Mesenchymal stem cell (in vitro differentiated cells and primary cell): ENCODE data around the gene ATRNL1.

Experiments
- DNase-seq: peaks from one replicate; pipeline ENCODE4 v3.0.0-alpha.2; 2013
- H2AFZ ChIP-seq: one replicate; pipeline ENCODE4 v1.6.1; 2013; ENCODE audit warnings: low read depth, mild to moderate bottlenecking, control low read depth, inconsistent platforms, low read length, moderate library complexity
- H2AK5ac ChIP-seq: 2 replicates; pipeline ENCODE4 v1.6.1; 2013; ENCODE audit warnings: low read length, moderate library complexity, mild to moderate bottlenecking, inconsistent platforms; ENCODE audit not compliant: severe bottlenecking
- H2BK120ac ChIP-seq: one replicate; pipeline ENCODE4 v1.6.1; 2013; ENCODE audit warnings: low read depth, mild to moderate bottlenecking, inconsistent platforms, low read length, moderate library complexity
- H2BK12ac ChIP-seq, 2 experiments: one replicate each; pipeline ENCODE4 v1.6.1; 2013; ENCODE audit warnings: inconsistent platforms in 2 of 2, low read length in 2 of 2, mild to moderate bottlenecking in 2 of 2, moderate library complexity in 2 of 2, control low read depth in 1 of 2
- H2BK15ac ChIP-seq: one replicate; pipeline ENCODE4 v1.6.1; 2013; ENCODE audit warnings: mild to moderate bottlenecking, low read depth, inconsistent platforms; ENCODE audit not compliant: poor library complexity, severe bottlenecking
- H2BK5ac ChIP-seq: 2 replicates; pipeline ENCODE4 v1.6.1; 2013; ENCODE audit warnings: low read depth, mild to moderate bottlenecking, low read length, control low read depth, inconsistent platforms; ENCODE audit not compliant: poor library complexity, severe bottlenecking
- H3K14ac ChIP-seq, 2 experiments: one replicate each; pipeline ENCODE4 v1.6.1; 2013; ENCODE audit warnings: inconsistent platforms in 2 of 2, low read length in 2 of 2, control low read depth in 1 of 2, mild to moderate bottlenecking in 1 of 2, moderate library complexity in 1 of 2
- H3K18ac ChIP-seq, 2 experiments: one replicate each; pipeline ENCODE4 v1.6.1; 2013; ENCODE audit warnings: inconsistent platforms in 2 of 2, low read length in 2 of 2, control low read depth in 1 of 2, low read depth in 1 of 2, mild to moderate bottlenecking in 1 of 2
- H3K23ac ChIP-seq, 2 experiments: one replicate each; pipeline ENCODE4 v1.6.1; 2013; ENCODE audit warnings: inconsistent platforms in 2 of 2, low read length in 2 of 2, mild to moderate bottlenecking in 2 of 2, moderate library complexity in 2 of 2, control low read depth in 1 of 2
- H3K27ac ChIP-seq: 2 replicates; pipeline ENCODE4 v1.5.1; 2013; ENCODE audit warnings: mild to moderate bottlenecking, moderate library complexity, low read length, control low read depth, inconsistent platforms; ENCODE audit not compliant: poor library complexity, severe bottlenecking
- H3K27me3 ChIP-seq, 2 experiments: 2 replicates each; pipeline versions ENCODE4 v1.6.1 to v1.7.0; 2013; ENCODE audit warnings: low read length in 2 of 2, mild to moderate bottlenecking in 2 of 2, moderate library complexity in 2 of 2, control low read depth in 1 of 2, inconsistent platforms in 1 of 2; ENCODE audit not compliant: control insufficient read depth in 1 of 2, insufficient read depth in 1 of 2
- H3K36me3 ChIP-seq, 2 experiments: 2 replicates each; pipeline versions ENCODE4 v1.6.1 to v1.7.0; 2013; ENCODE audit warnings: low read length in 2 of 2, control low read depth in 1 of 2, inconsistent platforms in 1 of 2, low read depth in 1 of 2, mild to moderate bottlenecking in 1 of 2; ENCODE audit not compliant: insufficient read depth in 2 of 2, control insufficient read depth in 1 of 2
- H3K4ac ChIP-seq, 2 experiments: one replicate each; pipeline ENCODE4 v1.6.1; 2013; ENCODE audit warnings: inconsistent platforms in 2 of 2, low read length in 2 of 2, mild to moderate bottlenecking in 2 of 2, moderate library complexity in 2 of 2, control low read depth in 1 of 2, low read depth in 1 of 2
- H3K4me1 ChIP-seq: 2 replicates; pipeline ENCODE4 v1.6.1; 2013; ENCODE audit warnings: low read depth, low read length, control low read depth; ENCODE audit not compliant: control insufficient read depth, insufficient read depth
- H3K4me2 ChIP-seq: 2 replicates; pipeline ENCODE4 v1.6.1; 2013; ENCODE audit warnings: low read length, mild to moderate bottlenecking, inconsistent platforms; ENCODE audit not compliant: poor library complexity, severe bottlenecking
- H3K4me3 ChIP-seq, 2 experiments: 2 replicates each; pipeline versions ENCODE4 v1.5.1 to v1.7.0; 2013; ENCODE audit warnings: low read length in 2 of 2, mild to moderate bottlenecking in 2 of 2, control low read depth in 1 of 2, low read depth in 1 of 2; ENCODE audit not compliant: insufficient read depth in 1 of 2
- H3K79me1 ChIP-seq: replicated peaks from 2 replicates; pipeline ENCODE4 v1.6.1; 2013; ENCODE audit warnings: mild to moderate bottlenecking, control low read depth, low read length, inconsistent platforms; ENCODE audit not compliant: poor library complexity, severe bottlenecking
- H3K9ac ChIP-seq: 2 replicates; pipeline ENCODE4 v1.7.0; 2013; ENCODE audit warnings: mild to moderate bottlenecking, low read length, moderate library complexity
- H3K9me3 ChIP-seq: 2 replicates; pipeline ENCODE4 v1.7.0; 2013; ENCODE audit warnings: mild to moderate bottlenecking, low read length; ENCODE audit not compliant: control insufficient read depth
- H4K8ac ChIP-seq: one replicate; pipeline ENCODE4 v1.6.1; 2013; ENCODE audit warnings: inconsistent platforms, mild to moderate bottlenecking, low read length, moderate library complexity
- H4K91ac ChIP-seq: one replicate; pipeline ENCODE4 v1.6.1; 2013; ENCODE audit warnings: mild to moderate bottlenecking, low read length, inconsistent platforms
- WGBS: methylation state at CpG from one replicate; pipeline ENCODE4 v1.1.7; 2013; ENCODE audit warnings: mixed read lengths; 5-methylcytosine and 5-hydroxymethylcytosine counted together

ATRNL1 gene

GRCh38 chr10:115829521-115830205 lies 736.5 kb downstream of the ATRNL1 start:
- H3K4me1 ChIP-seq: peaks cover 8% of the 10 kb centered on the region
- H3K4ac ChIP-seq: no peak overlapping the region
- no peak overlapping the region for H3K18ac ChIP-seq
- H3K9me3 ChIP-seq: no peaks in the 10 kb centered on the region
- no peak overlapping the region for H2BK5ac ChIP-seq
- no peak overlapping the region for H4K8ac ChIP-seq
- WGBS: 54% methylated on average over 1 of the region's 3 CpGs
- no peaks in the 10 kb centered on the region for H3K36me3 ChIP-seq
- no peak overlapping the region for H3K4me3 ChIP-seq
- H3K27ac ChIP-seq: no peak overlapping the region
- no peak overlapping the region for H3K9ac ChIP-seq
- no peaks in the 10 kb centered on the region for H3K27me3 ChIP-seq
- H2BK12ac ChIP-seq: no peak overlapping the region
- no peaks in the 10 kb centered on the region for H3K79me1 ChIP-seq
- no peak overlapping the region for H4K91ac ChIP-seq
- H3K23ac ChIP-seq: no peak overlapping the region
- H2BK120ac ChIP-seq: no peak overlapping the region
- peak; percentile 67 for DNase-seq
- no peak overlapping the region for H3K4me2 ChIP-seq
- H2AK5ac ChIP-seq: no peak overlapping the region
- H2AFZ ChIP-seq: no peak overlapping the region
- no peak overlapping the region for H3K14ac ChIP-seq
- H2BK15ac ChIP-seq: no peak overlapping the region

GRCh38 chr10:115830265-115830970 lies 737.3 kb downstream of the ATRNL1 start:
- Histone ChIP-seq H2BK15ac (no peak overlapping the region), H3K4me3 (no peak overlapping the region), H3K27me3 (no peaks in the 10 kb centered on the region), H2BK12ac (no peak overlapping the region), H3K4me1 (peaks cover 8% of the 10 kb centered on the region), H2AK5ac (no peak overlapping the region), H3K36me3 (no peaks in the 10 kb centered on the region), H2BK5ac (no peak overlapping the region), H3K14ac (no peak overlapping the region), H3K18ac (no peak overlapping the region), H3K23ac (no peak overlapping the region), H3K4ac (no peak overlapping the region), H3K9me3 (no peaks in the 10 kb centered on the region), H3K9ac (no peak overlapping the region), H2BK120ac (no peak overlapping the region), H3K4me2 (no peak overlapping the region), H4K91ac (no peak overlapping the region), H3K27ac (no peak overlapping the region), H4K8ac (no peak overlapping the region), H2AFZ (no peak overlapping the region), H3K79me1 (no peaks in the 10 kb centered on the region)
- DNase-seq: peak; percentile 44
- 79% methylated on average over 3 of the region's 3 CpGs for WGBS

- Histone ChIP-seq H3K79me1 (no peaks in the 10 kb centered on the region), H3K4ac (no peak overlapping the region), H3K9me3 (no peaks in the 10 kb centered on the region), H3K18ac (no peak overlapping the region), H2BK15ac (no peak overlapping the region), H2AFZ (no peak overlapping the region), H2BK120ac (no peak overlapping the region), H2BK5ac (no peak overlapping the region), H4K8ac (no peak overlapping the region), H3K9ac (no peak overlapping the region), H3K4me3 (no peak overlapping the region), H3K4me1 (peaks cover 8% of the 10 kb centered on the region), H3K23ac (no peak overlapping the region), H3K36me3 (no peaks in the 10 kb centered on the region), H3K14ac (no peak overlapping the region), H3K4me2 (no peak overlapping the region), H2BK12ac (no peak overlapping the region), H3K27me3 (no peaks in the 10 kb centered on the region), H2AK5ac (no peak overlapping the region), H4K91ac (no peak overlapping the region), H3K27ac (no peak overlapping the region)
- DNase-seq: no peak
- 80% methylated on average over 6 of the region's 8 CpGs for WGBS
Measured at GRCh38 chr10:115831016-115831415, 737.9 kb downstream of the ATRNL1 start.

GRCh38 chr10:115833119-115833518 lies 740.0 kb downstream of the ATRNL1 start:
- no peak overlapping the region for H2BK5ac ChIP-seq
- no peak overlapping the region for H4K91ac ChIP-seq
- H3K14ac ChIP-seq: no peak overlapping the region
- H3K23ac ChIP-seq: no peak overlapping the region
- no peak overlapping the region for H3K9ac ChIP-seq
- no peak overlapping the region for H3K4ac ChIP-seq
- H2BK15ac ChIP-seq: no peak overlapping the region
- no peak overlapping the region for H2BK12ac ChIP-seq
- no peak overlapping the region for H3K4me3 ChIP-seq
- H2AK5ac ChIP-seq: no peak overlapping the region
- DNase-seq: no peak
- H3K4me2 ChIP-seq: no peak overlapping the region
- H2AFZ ChIP-seq: no peak overlapping the region
- no peak overlapping the region for H2BK120ac ChIP-seq
- H3K4me1 ChIP-seq: no peaks in the 10 kb centered on the region
- no peaks in the 10 kb centered on the region for H3K9me3 ChIP-seq
- no peak overlapping the region for H3K27ac ChIP-seq
- H3K36me3 ChIP-seq: no peaks in the 10 kb centered on the region
- H3K18ac ChIP-seq: no peak overlapping the region
- 64% methylated on average over 3 of the region's 4 CpGs for WGBS
- no peaks in the 10 kb centered on the region for H3K27me3 ChIP-seq
- no peaks in the 10 kb centered on the region for H3K79me1 ChIP-seq
- H4K8ac ChIP-seq: no peak overlapping the region
